PC-9 (cell line): ENCODE measurements around the gene LRRC53.

Source experiments
- EZH2 ChIP-seq: fragments of 200-600 bp; sonication (generic); IDR thresholded peaks from 2 replicates; pipeline ENCODE4 v1.8.0; 2017; ENCODE audit warnings: antibody characterized with exemption, low read depth
- TF ChIP-seq, protein P1 (sequence below): fragments of 200-600 bp; sonication (generic); conservative IDR thresholded peaks from 2 replicates; pipeline ENCODE4 v1.6.1; 2017; ENCODE audit warnings: mixed run types, antibody characterized with exemption, mild to moderate bottlenecking, moderate library complexity

DNA sequence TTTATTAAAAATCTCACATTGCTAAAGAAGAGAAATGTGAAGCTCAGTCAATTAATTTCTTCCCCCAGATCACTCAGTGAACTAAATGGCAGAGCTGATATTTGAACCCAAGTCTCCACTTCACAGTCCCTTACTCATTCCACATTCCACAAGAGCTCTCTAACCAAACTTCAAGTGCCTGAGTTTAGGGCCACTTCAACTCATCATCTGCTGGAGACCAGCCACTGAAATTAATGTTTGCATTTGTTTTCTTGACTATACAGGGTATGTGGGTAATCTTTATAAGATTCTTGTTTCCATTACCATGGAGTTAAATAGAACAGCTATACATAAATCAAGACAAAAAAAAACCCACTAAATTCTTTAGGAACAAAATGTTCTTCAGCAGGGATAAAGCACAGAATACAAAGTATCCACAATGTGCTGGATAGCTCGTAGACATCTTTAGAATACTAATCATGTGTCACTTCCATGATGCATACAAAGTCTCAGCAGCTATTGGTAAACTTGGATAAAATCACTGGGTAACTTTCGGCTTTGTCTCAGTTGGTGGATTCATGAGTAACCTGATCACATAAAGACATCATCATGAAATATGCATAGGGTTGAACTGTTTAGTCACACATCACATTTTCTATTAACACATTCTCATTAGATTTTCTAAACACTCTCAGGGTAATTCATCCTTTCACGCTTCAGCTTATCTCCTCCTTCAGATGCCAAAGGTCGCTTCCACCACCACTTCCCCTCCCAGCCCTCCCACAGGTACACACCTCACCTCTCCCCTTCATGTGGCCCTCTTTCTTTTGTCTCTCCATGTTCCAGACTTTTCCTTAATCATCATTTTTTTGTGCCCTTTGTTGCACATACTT lies 89.8 kb downstream of the LRRC53 start:
- TF ChIP-seq, protein P1, sequence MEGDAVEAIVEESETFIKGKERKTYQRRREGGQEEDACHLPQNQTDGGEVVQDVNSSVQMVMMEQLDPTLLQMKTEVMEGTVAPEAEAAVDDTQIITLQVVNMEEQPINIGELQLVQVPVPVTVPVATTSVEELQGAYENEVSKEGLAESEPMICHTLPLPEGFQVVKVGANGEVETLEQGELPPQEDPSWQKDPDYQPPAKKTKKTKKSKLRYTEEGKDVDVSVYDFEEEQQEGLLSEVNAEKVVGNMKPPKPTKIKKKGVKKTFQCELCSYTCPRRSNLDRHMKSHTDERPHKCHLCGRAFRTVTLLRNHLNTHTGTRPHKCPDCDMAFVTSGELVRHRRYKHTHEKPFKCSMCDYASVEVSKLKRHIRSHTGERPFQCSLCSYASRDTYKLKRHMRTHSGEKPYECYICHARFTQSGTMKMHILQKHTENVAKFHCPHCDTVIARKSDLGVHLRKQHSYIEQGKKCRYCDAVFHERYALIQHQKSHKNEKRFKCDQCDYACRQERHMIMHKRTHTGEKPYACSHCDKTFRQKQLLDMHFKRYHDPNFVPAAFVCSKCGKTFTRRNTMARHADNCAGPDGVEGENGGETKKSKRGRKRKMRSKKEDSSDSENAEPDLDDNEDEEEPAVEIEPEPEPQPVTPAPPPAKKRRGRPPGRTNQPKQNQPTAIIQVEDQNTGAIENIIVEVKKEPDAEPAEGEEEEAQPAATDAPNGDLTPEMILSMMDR: no peak
- TF ChIP-seq EZH2: no peak
